Smooth muscle cell (in vitro differentiated cells): ENCODE results near the gene PSMB9. TPM values are rescaled to one million over a fixed set of nuclear protein-coding genes. Genes with fewer than 3 reads are reported as not detected.
A peak's percentile ranks its signal among the peaks of the same experiment; 100 is the strongest.

Source experiments
- DNase-seq: peaks from one replicate; lab custom pipeline; 2025; ENCODE audit not compliant: unreplicated experiment; lab: John Stamatoyannopoulos, UW
- H2AFZ ChIP-seq: fragments of 200-600 bp; sonication (generic); 2 replicates; pipeline ENCODE4 v1.6.0; 2016; ENCODE audit warnings: antibody characterized with exemption, low read depth, mild to moderate bottlenecking
- H3F3A ChIP-seq: fragments of 200-600 bp; sonication (generic); 2 replicates; pipeline ENCODE4 v1.6.0; 2017; ENCODE audit warnings: antibody characterized with exemption, low read depth
- H3K27ac ChIP-seq: fragments of 200-600 bp; sonication (generic); 2 replicates; pipeline ENCODE4 v1.5.1; 2016; ENCODE audit warnings: low read depth, mild to moderate bottlenecking
- H3K27me3 ChIP-seq: fragments of 200-600 bp; sonication (generic); 2 replicates; pipeline ENCODE4 v1.6.1; 2016; ENCODE audit warnings: low read depth, mild to moderate bottlenecking
- H3K36me3 ChIP-seq: fragments of 200-600 bp; sonication (generic); 2 replicates; pipeline ENCODE4 v1.5.1; 2016; ENCODE audit warnings: low read depth
- H3K4me1 ChIP-seq: fragments of 200-600 bp; sonication (generic); 2 replicates; pipeline ENCODE4 v1.5.1; 2016; ENCODE audit warnings: low read depth
- H3K4me2 ChIP-seq: fragments of 200-600 bp; sonication (generic); 2 replicates; pipeline ENCODE4 v1.6.0; 2016; ENCODE audit warnings: mild to moderate bottlenecking
- H3K4me3 ChIP-seq: fragments of 200-600 bp; sonication (generic); 2 replicates; pipeline ENCODE4 v1.5.1; 2016; ENCODE audit warnings: mild to moderate bottlenecking
- H3K79me2 ChIP-seq: fragments of 200-600 bp; sonication (generic); 2 replicates; pipeline ENCODE4 v1.6.0; 2016; ENCODE audit warnings: low read depth, mild to moderate bottlenecking
- H3K9ac ChIP-seq: fragments of 200-600 bp; sonication (generic); 2 replicates; pipeline ENCODE4 v1.6.0; 2016; ENCODE audit warnings: low read depth
- H3K9me3 ChIP-seq: fragments of 200-600 bp; sonication (generic); replicated peaks from 2 replicates; pipeline ENCODE4 v1.5.1; 2016; ENCODE audit warnings: low read depth
- H4K20me1 ChIP-seq: fragments of 200-600 bp; sonication (generic); 2 replicates; pipeline ENCODE4 v1.6.0; 2016; ENCODE audit warnings: low read depth
- WGBS: methylation state at CpG from one replicate; pipeline ENCODE4 v1.1.7; 2016; ENCODE audit warnings: low lambda C conversion rate; 5-methylcytosine and 5-hydroxymethylcytosine counted together
- polyA plus RNA-seq: library from polyadenylated mRNA; unstranded; fragments of >200 nt; fragmentation: Nextera tagmentation; extraction: Ambion mirVana; gene quantifications from 2 replicates; pipeline ENCODE4 v1.2.1, GENCODE V29; 2016
- total RNA-seq: library from RNA; depleted of rRNA; stranded (reverse); fragments of >200 nt; gene quantifications from 2 replicates; pipeline ENCODE4 v1.2.3, GENCODE V29; 2014
- TF ChIP-seq, protein P1 (sequence below): fragments of 200-600 bp; sonication (generic); IDR thresholded peaks from 2 replicates; pipeline ENCODE4 v1.5.1; 2017; ENCODE audit warnings: borderline replicate concordance, mild to moderate bottlenecking, antibody characterized with exemption; ENCODE audit not compliant: insufficient read depth, poor library complexity, severe bottlenecking

Gene PSMB9
- total and polyA plus RNA-seq, 2 experiments from 2014 or later = 2.2 TPM; not detected in 1

DNA sequence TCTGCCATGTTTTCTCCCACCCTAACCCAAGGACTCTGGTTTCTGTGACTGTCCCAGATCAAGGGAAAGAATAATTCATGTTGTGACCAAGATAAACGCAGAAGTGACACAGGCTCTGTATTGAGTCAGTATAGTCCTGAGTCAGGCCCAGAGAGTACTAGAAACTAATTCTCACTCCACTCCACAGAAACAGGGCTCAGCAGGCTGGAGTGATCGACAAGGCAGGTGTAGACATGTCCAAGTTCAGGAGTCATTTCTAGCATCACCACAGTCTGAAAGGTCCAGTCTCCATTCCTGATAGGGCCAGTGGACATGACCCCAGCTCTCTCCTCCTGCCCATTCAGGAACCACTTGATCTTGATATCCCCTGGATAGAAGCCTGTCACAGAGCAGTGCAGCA is 39.8 kb upstream of the PSMB9 start:
- H3K27me3 ChIP-seq = peaks cover 12% of the 10 kb centered on the region
- H3K36me3 ChIP-seq = no peaks in the 10 kb centered on the region
- no peaks in the 10 kb centered on the region for H3K4me1 ChIP-seq
- H3K9me3 ChIP-seq = no peaks in the 10 kb centered on the region
- TF ChIP-seq, protein P1, sequence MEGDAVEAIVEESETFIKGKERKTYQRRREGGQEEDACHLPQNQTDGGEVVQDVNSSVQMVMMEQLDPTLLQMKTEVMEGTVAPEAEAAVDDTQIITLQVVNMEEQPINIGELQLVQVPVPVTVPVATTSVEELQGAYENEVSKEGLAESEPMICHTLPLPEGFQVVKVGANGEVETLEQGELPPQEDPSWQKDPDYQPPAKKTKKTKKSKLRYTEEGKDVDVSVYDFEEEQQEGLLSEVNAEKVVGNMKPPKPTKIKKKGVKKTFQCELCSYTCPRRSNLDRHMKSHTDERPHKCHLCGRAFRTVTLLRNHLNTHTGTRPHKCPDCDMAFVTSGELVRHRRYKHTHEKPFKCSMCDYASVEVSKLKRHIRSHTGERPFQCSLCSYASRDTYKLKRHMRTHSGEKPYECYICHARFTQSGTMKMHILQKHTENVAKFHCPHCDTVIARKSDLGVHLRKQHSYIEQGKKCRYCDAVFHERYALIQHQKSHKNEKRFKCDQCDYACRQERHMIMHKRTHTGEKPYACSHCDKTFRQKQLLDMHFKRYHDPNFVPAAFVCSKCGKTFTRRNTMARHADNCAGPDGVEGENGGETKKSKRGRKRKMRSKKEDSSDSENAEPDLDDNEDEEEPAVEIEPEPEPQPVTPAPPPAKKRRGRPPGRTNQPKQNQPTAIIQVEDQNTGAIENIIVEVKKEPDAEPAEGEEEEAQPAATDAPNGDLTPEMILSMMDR = no peak
- no peak overlapping the region for H3K4me2 ChIP-seq
- no peak for DNase-seq
- no peak overlapping the region for H3K4me3 ChIP-seq
- no peaks in the 10 kb centered on the region for H3K79me2 ChIP-seq
- WGBS = 61% methylated on average over 2 of the region's 2 CpGs
- H3K27ac ChIP-seq = peak overlapping the region; percentile 86
- no peaks in the 10 kb centered on the region for H3F3A ChIP-seq
- H2AFZ ChIP-seq = no peak overlapping the region
- no peak overlapping the region for H3K9ac ChIP-seq
- H4K20me1 ChIP-seq = no peaks in the 10 kb centered on the region

DNA sequence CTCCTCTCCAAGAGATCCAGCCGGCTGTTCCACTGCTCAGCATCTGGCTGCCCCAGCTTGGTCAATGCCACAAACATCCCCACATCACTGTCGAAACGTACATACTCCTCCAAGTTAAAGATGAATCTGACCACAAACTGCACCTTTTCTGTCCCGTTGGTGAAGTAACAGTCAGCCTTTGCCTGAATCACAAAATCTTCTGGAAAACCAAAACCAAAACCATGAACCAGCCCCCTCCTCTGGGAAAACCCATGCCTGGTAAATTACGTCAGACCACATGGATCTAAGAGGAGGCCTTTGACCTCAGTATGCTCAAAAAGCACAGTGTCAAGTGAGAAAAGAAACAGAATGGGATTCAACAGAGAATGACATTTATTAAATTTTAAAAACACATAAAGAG is 38.9 kb upstream of the PSMB9 start:
- Histone ChIP-seq H3F3A (no peaks in the 10 kb centered on the region), H3K4me3 (no peak overlapping the region), H3K36me3 (no peaks in the 10 kb centered on the region), H3K4me2 (no peak overlapping the region), H3K79me2 (no peaks in the 10 kb centered on the region), H3K27me3 (peaks cover 12% of the 10 kb centered on the region), H2AFZ (no peak overlapping the region), H3K27ac (peak overlapping the region; percentile 86), H3K9me3 (no peaks in the 10 kb centered on the region), H3K4me1 (no peaks in the 10 kb centered on the region), H4K20me1 (no peaks in the 10 kb centered on the region), H3K9ac (no peak overlapping the region)
- TF ChIP-seq, protein P1 = no peak
- WGBS = 76% methylated on average over 5 of the region's 5 CpGs
- no peak for DNase-seq

- no peak overlapping the region for H3K4me2 ChIP-seq
- TF ChIP-seq, protein P1 = no peak
Observed at GRCh38 chr6:32815996-32816395, 38.0 kb upstream of the PSMB9 start.

GRCh38 chr6:32816746-32817204 is 37.2 kb upstream of the PSMB9 start, which contains the start of gene HLA-DOB:
HLA-DOB (minus strand) TSS chr6:32817002; CDS start chr6:32816951, 51 bp downstream.
- Histone ChIP-seq H3K27me3 (peaks cover 9% of the 10 kb centered on the region), H3K4me2 (peak within 1 kb of the TSS; percentile 3), H3F3A (no peaks in the 10 kb centered on the region), H4K20me1 (no peaks in the 10 kb centered on the region), H3K27ac (peak within 1 kb of the TSS; percentile 86), H2AFZ (no peak within 1 kb of the TSS), H3K4me1 (no peaks in the 10 kb centered on the region), H3K36me3 (no peaks in the 10 kb centered on the region), H3K79me2 (no peaks in the 10 kb centered on the region), H3K9ac (peak within 1 kb of the TSS; percentile 56), H3K9me3 (no peaks in the 10 kb centered on the region), H3K4me3 (no peak within 1 kb of the TSS)
- WGBS = 59% methylated on average over 3 of the region's 3 CpGs
- DNase-seq = no peak
- TF ChIP-seq, protein P1 = no peak

More at GRCh38 chr6:32815996-32816395, 38.0 kb upstream of the PSMB9 start:
- Histone ChIP-seq H2AFZ (no peak overlapping the region), H3K4me3 (no peak overlapping the region), H3K36me3 (no peaks in the 10 kb centered on the region), H3K27ac (peak overlapping the region; percentile 86), H3K79me2 (no peaks in the 10 kb centered on the region), H3K4me1 (no peaks in the 10 kb centered on the region), H4K20me1 (no peaks in the 10 kb centered on the region), H3F3A (no peaks in the 10 kb centered on the region), H3K27me3 (peaks cover 9% of the 10 kb centered on the region), H3K9ac (peak overlapping the region; percentile 56), H3K9me3 (no peaks in the 10 kb centered on the region)
- 96% methylated on average over 2 of the region's 2 CpGs for WGBS
- DNase-seq = no peak
